Spleen (tissue), 11 donors: ENCODE results near the gene PARD3B. TPM values are rescaled to one million over a fixed set of nuclear protein-coding genes. Genes with fewer than 3 reads are reported as not detected.

Experiments
- DNase-seq: peaks from one replicate; pipeline ENCODE4 v3.0.0-alpha.2; 2020
- H3K27ac ChIP-seq, 8 donors: fragments of 200-600 bp; sonication (generic) in 7 of 8; 1 replicate in 4 of 8; 2 replicates in 4 of 8; pipeline versions ENCODE4 v1.5.0 to v1.8.0; 2016 to 2021; ENCODE audit warnings: inconsistent platforms in 4 of 8, mild to moderate bottlenecking in 4 of 8, moderate library complexity in 1 of 8
- H3K27me3 ChIP-seq, 7 donors: fragments of 200-600 bp; sonication (generic) in 6 of 7; replicated peaks in 1 of 7; 1 replicate in 4 of 7; 2 replicates in 3 of 7; pipeline versions ENCODE4 v1.5.0 to v1.8.0; 2016 to 2021; ENCODE audit warnings: inconsistent platforms in 3 of 7, mild to moderate bottlenecking in 1 of 7
- H3K36me3 ChIP-seq, 6 donors: fragments of 200-600 bp; sonication (generic) in 5 of 6; 1 replicate in 4 of 6; 2 replicates in 2 of 6; pipeline versions ENCODE4 v1.5.0 to v1.8.0; 2016 to 2021; ENCODE audit warnings: inconsistent platforms in 2 of 6
- H3K4me1 ChIP-seq, 6 donors: fragments of 200-600 bp; sonication (generic) in 5 of 6; 1 replicate in 3 of 6; 2 replicates in 3 of 6; pipeline versions ENCODE4 v1.5.0 to v1.8.0; 2016 to 2021; ENCODE audit warnings: inconsistent platforms in 3 of 6
- H3K4me3 ChIP-seq, 8 donors: fragments of 200-600 bp; sonication (generic) in 7 of 8; 1 replicate in 4 of 8; 2 replicates in 4 of 8; pipeline versions ENCODE4 v1.5.0 to v1.8.0; 2016 to 2021; ENCODE audit warnings: inconsistent platforms in 4 of 8, mild to moderate bottlenecking in 4 of 8, moderate library complexity in 2 of 8
- H3K9me3 ChIP-seq, 8 donors: fragments of 200-600 bp; sonication (generic) in 7 of 8; 1 replicate in 4 of 8; 2 replicates in 4 of 8; pipeline versions ENCODE4 v1.5.0 to v1.8.0; 2016 to 2021; ENCODE audit warnings: inconsistent platforms in 4 of 8
- CTCF ChIP-seq, 11 experiments: fragments of 200-600 bp in 7 of 11; fragments of 450-650 bp in 4 of 11; sonication (generic) in 4 of 11; IDR thresholded peaks in 8 of 11; conservative IDR thresholded peaks in 3 of 11; 1 replicate in 7 of 11; 2 replicates in 4 of 11; pipeline versions ENCODE4 v1.4.0 to v1.8.0; 2016 to 2021; ENCODE audit warnings: antibody characterized with exemption in 11 of 11, inconsistent platforms in 4 of 11, mild to moderate bottlenecking in 1 of 11
- POLR2A ChIP-seq, 3 donors: fragments of 450-650 bp; IDR thresholded peaks; one replicate each; pipeline ENCODE4 v1.5.1; 2017; ENCODE audit warnings: antibody characterized with exemption in 3 of 3, mild to moderate bottlenecking in 1 of 3
- POLR2AphosphoS5 ChIP-seq, 3 donors: sonication (generic); formaldehyde crosslinking; IDR thresholded peaks; one replicate each; pipeline ENCODE4 v1.5.1; 2017; ENCODE audit warnings: antibody characterized with exemption in 3 of 3
- WGBS, 5 donors: extraction: QIAGEN DNeasy Blood & Tissue Kit in 3 of 5; methylation state at CpG; one replicate each; pipeline versions ENCODE4 v1.1.5 to v1.1.7; 2013 to 2018; 5-methylcytosine and 5-hydroxymethylcytosine counted together
- intact Hi-C: fragments of 100-400 bp; cut with DNase I; formaldehyde crosslinking; loops from one replicate; pipeline ENCODE4 v1.15.0; 2023; ENCODE audit warnings: low total_unique reads
- polyA plus RNA-seq, 3 donors: library from polyadenylated mRNA; stranded (reverse); fragments of 200-250 nt; gene quantifications; one replicate each; pipeline ENCODE4 v1.2.1, GENCODE V29; 2013
- total RNA-seq, 7 donors: library from RNA; depleted of rRNA in 3 of 7; stranded (reverse); fragments of >200 nt in 3 of 7; fragmentation: NEBNext Ultra II Directional in 4 of 7; extraction: Animal tissue kit (Norgen Biotek cat#: 25700) in 4 of 7; gene quantifications; one replicate each; pipeline versions ENCODE4 v1.1.0 to v1.2.1, GENCODE V29; 2016 to 2021
- donor health status: healthy with polysubstance abuse.
- donor health status: DM: no; HTN: no; CAD: no; lungs with moderate emphysema.
- donor health status: DM: no; HTN: no; CAD: no.
- donor health status: Bipolar disorder and iron deficiency.
- donor health status: healthy.
- donor health status: DM: no; HTN: no; CAD: no.
- donor health status: DM: yes; HTN: yes; CAD: no.

Gene PARD3B
- total and polyA plus RNA-seq, 10 donors: 0.85 to 27.8 (median 14.7) TPM

DNA sequence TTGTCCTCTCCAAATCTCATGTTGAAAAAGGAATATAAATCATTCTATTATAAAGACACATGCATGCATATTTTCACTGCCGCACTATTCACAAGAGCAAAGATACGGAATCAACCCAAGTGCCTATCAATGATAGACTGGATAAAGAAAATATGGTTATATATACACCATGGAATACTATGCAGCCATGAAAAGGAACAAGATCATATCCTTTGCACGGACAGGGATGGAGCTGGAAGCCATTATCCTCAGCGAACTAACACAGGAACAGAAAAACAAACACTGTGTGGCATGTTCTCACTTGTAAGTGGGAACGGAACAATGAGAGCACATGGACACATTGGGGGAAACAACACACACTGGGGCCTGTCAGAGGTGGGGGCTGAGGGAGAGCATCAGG lies 28.1 kb upstream of the PARD3B start:
- TF ChIP-seq CTCF (IDR thresholded peaks at IDR 0.05 in 8 of 11, conservative IDR thresholded peaks at IDR 0.05 in 3 of 11) (no peak), POLR2A (IDR thresholded peaks at IDR 0.05) (no peak), POLR2AphosphoS5 (IDR thresholded peaks at IDR 0.05) (no peak)
- Histone ChIP-seq H3K36me3 (no peaks in the 10 kb centered on the region), H3K27me3 (no peaks in the 10 kb centered on the region), H3K9me3 (peaks cover 0 to 7% (median 0%) of the 10 kb centered on the region in 8 donors), H3K4me1 (no peaks in the 10 kb centered on the region), H3K27ac (no peak overlapping the region), H3K4me3 (no peak overlapping the region)
- WGBS, 5 donors: 91 to 95% (median 94%) methylated on average over 5 of the region's 5 CpGs
- intact Hi-C loops: no loop called here
- DNase-seq: no peak

DNA sequence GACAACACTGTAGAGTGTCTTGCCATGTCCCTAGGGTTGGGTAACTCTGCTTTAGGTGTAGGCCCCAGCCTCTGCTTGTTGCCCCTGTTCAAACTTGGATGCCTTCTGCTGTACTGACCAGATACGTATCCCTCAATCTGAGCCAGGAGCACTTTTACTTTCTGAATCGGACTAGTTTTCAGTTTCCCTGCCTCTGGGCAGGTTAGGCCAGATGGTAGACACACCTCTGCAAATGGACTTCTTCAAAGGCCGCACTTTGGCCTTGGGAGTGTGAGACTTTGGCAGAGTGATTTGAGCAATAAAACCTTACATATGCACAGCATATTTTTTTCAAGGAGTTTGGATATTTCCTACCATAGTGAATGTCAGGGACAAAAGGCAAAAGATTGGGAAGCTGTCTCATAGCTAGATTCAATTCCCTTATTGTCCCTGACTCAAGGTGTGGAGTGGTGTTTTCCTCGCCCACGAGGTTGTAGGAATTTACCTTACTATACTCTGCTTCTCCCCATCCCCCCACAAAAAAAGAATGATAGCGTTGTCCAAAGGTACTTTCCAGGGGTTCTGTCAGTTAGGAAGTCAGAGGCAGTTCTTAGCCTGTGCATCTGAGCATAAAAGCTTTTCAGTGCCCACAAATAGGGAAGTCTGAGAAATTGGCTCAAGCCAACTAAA lies 15.3 kb upstream of the PARD3B start:
- Histone ChIP-seq H3K36me3 (no peaks in the 10 kb centered on the region), H3K4me1 (no peaks in the 10 kb centered on the region), H3K4me3 (no peak overlapping the region), H3K27me3 (no peaks in the 10 kb centered on the region), H3K9me3 (no peaks in the 10 kb centered on the region), H3K27ac (no peak overlapping the region)
- WGBS, 5 donors: 61 to 70% (median 64%) methylated on average over 6 of the region's 6 CpGs
- TF ChIP-seq POLR2A (IDR thresholded peaks at IDR 0.05) (no peak), CTCF (IDR thresholded peaks at IDR 0.05 in 8 of 11, conservative IDR thresholded peaks at IDR 0.05 in 3 of 11) (no peak), POLR2AphosphoS5 (IDR thresholded peaks at IDR 0.05) (no peak)
- intact Hi-C loops: no loop called here
- no peak for DNase-seq

DNA sequence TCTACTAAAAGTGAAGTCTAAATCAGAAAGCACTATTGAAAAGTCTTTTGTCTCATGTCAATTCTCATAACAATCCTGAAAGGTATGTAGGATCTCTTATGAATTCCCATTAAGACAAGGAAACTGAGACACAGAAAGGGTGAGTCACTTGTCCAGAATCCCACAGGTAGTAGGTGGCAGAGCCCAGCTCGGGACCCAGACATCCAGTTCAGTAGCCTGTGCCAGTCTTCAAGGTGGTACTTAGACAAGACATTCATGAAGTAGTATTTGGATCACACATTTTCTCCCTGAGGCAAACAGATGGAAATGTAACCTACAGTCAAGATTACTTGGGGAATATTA lies 14.8 kb upstream of the PARD3B start:
- 78 to 100% (median 87%) methylated on average over 1 of the region's 1 CpG for WGBS, 5 donors
- H3K27me3 ChIP-seq: no peaks in the 10 kb centered on the region
- no peaks in the 10 kb centered on the region for H3K36me3 ChIP-seq
- intact Hi-C loops: no loop called here
- H3K4me3 ChIP-seq: no peak overlapping the region
- H3K27ac ChIP-seq: no peak overlapping the region
- TF ChIP-seq CTCF (IDR thresholded peaks at IDR 0.05 in 8 of 11, conservative IDR thresholded peaks at IDR 0.05 in 3 of 11): no peak
- no peak for TF ChIP-seq POLR2A (IDR thresholded peaks at IDR 0.05)
- TF ChIP-seq POLR2AphosphoS5 (IDR thresholded peaks at IDR 0.05): no peak
- no peak for DNase-seq
- H3K9me3 ChIP-seq: no peaks in the 10 kb centered on the region
- H3K4me1 ChIP-seq: no peaks in the 10 kb centered on the region

- intact Hi-C loops: no loop called here
- no peak for DNase-seq
- Histone ChIP-seq H3K4me3 (no peak overlapping the region), H3K4me1 (peaks cover 0 to 9% (median 0%) of the 10 kb centered on the region in 6 donors), H3K27ac (no peak overlapping the region), H3K9me3 (no peaks in the 10 kb centered on the region), H3K36me3 (no peaks in the 10 kb centered on the region), H3K27me3 (no peaks in the 10 kb centered on the region)
- 87 to 94% (median 89%) methylated on average over 5 of the region's 5 CpGs for WGBS, 5 donors
- TF ChIP-seq POLR2A (IDR thresholded peaks at IDR 0.05) (no peak), POLR2AphosphoS5 (IDR thresholded peaks at IDR 0.05) (no peak), CTCF (IDR thresholded peaks at IDR 0.05 in 8 of 11, conservative IDR thresholded peaks at IDR 0.05 in 3 of 11) (no peak)
These were observed 11.5 kb upstream of the PARD3B start for GRCh38 chr2:204533629-204534370.
